GM12878 (cell line): ENCODE results near the gene RINT1. TPM values are rescaled to one million over a fixed set of nuclear protein-coding genes. Genes with fewer than 3 reads are reported as not detected.

Experiments
- ATAC-seq: fragments of 200-7000 bp; cut with Tn5 transposase; 3 replicates; pipeline ENCODE4 v1.9.1; 2020; ENCODE audit warnings: mild to moderate bottlenecking, moderate library complexity
- BruUV-seq: library from RNA; stranded (reverse); fragments of 400-500 nt; replicated peaks from 2 replicates; lab custom pipeline; 2021; lab: Mats Ljungman, UMichigan
- CTCF ChIA-PET: fragments of 300-600 bp; sonication (Branson Sonifier 250); formaldehyde crosslinking; extraction: SDS; loops from one replicate; lab custom pipeline; 2021; ENCODE audit warnings: inconsistent platforms; lab: Yijun Ruan, JAX
- POLR2A ChIA-PET: fragments of 350-600 bp; formaldehyde crosslinking; extraction: SDS; loops from one replicate; lab custom pipeline; 2021; ENCODE audit warnings: inconsistent platforms; lab: Charles Lee
- RAD21 ChIA-PET: fragments of 300-600 bp; sonication (Branson Sonifier 250); formaldehyde crosslinking; loops from one replicate; lab custom pipeline; 2023; ENCODE audit warnings: antibody characterized with exemption; ENCODE audit not compliant: unreplicated experiment; lab: Charles Lee
- SMC1A ChIA-PET: fragments of 300-600 bp; sonication (Branson Sonifier 250); formaldehyde crosslinking; loops from one replicate; lab custom pipeline; 2023; ENCODE audit not compliant: unreplicated experiment, uncharacterized antibody; lab: Charles Lee
- DNase-seq: peaks from one replicate; pipeline ENCODE4 v3.0.0-alpha.2; 2011; ENCODE audit warnings: low read depth, low spot score
- FAIRE-seq: peaks from 3 replicates; lab custom pipeline; 2011; peaks lifted over from hg19 to GRCh38; lab: Jason Lieb, UNC
- H2AFZ ChIP-seq: 2 replicates; pipeline ENCODE4 v1.6.0; 2011; ENCODE audit warnings: low read depth, low read length, control low read depth; ENCODE audit not compliant: control insufficient read depth
- H3K27ac ChIP-seq: 2 replicates; pipeline ENCODE4 v1.5.1; 2011; ENCODE audit warnings: control low read depth; ENCODE audit not compliant: control insufficient read depth, insufficient read depth
- H3K27me3 ChIP-seq, 2 experiments: replicated peaks in 1 of 2; 2 replicates each; pipeline versions ENCODE4 v1.6.0 to v1.6.1; 2011; ENCODE audit warnings: low read length in 1 of 2; ENCODE audit not compliant: control insufficient read depth in 2 of 2, insufficient read depth in 2 of 2
- H3K36me3 ChIP-seq, 2 experiments: 2 replicates each; pipeline ENCODE4 v1.5.1; 2011; ENCODE audit warnings: low read length in 1 of 2; ENCODE audit not compliant: control insufficient read depth in 2 of 2, insufficient read depth in 2 of 2
- H3K4me1 ChIP-seq: 2 replicates; pipeline ENCODE4 v1.6.1; 2011; ENCODE audit warnings: mild to moderate bottlenecking, low read length, moderate library complexity, mixed read lengths; ENCODE audit not compliant: control insufficient read depth, insufficient read depth
- H3K4me2 ChIP-seq: 2 replicates; pipeline ENCODE4 v1.6.0; 2011; ENCODE audit warnings: control low read depth; ENCODE audit not compliant: control insufficient read depth, insufficient read depth
- H3K4me3 ChIP-seq: fragments of 200-600 bp; sonication (generic); 2 replicates; pipeline ENCODE4 v1.5.1; 2016
- H3K79me2 ChIP-seq: 2 replicates; pipeline ENCODE4 v1.6.0; 2011; ENCODE audit warnings: low read length; ENCODE audit not compliant: control insufficient read depth, insufficient read depth
- H3K9ac ChIP-seq: 2 replicates; pipeline ENCODE4 v1.8.0; 2011; ENCODE audit warnings: low read length, control low read depth, mixed read lengths; ENCODE audit not compliant: control insufficient read depth, insufficient read depth
- H3K9me3 ChIP-seq: replicated peaks from 3 replicates; pipeline ENCODE4 v1.5.1; 2011; ENCODE audit warnings: mild to moderate bottlenecking, low read length; ENCODE audit not compliant: control insufficient read depth, insufficient read depth
- H4K20me1 ChIP-seq: 2 replicates; pipeline ENCODE4 v1.6.0; 2011; ENCODE audit not compliant: control insufficient read depth, insufficient read depth
- ATF7 ChIP-seq: fragments of 450-650 bp; IDR thresholded peaks from 2 replicates; pipeline ENCODE4 v1.6.1; 2016; ENCODE audit warnings: low read depth, mild to moderate bottlenecking
- CHD1 ChIP-seq: IDR thresholded peaks from 2 replicates; pipeline ENCODE4 v1.6.1; 2012; ENCODE audit warnings: low read depth, low read length, improper control_type of control experiment
- CHD2 ChIP-seq: IDR thresholded peaks from 2 replicates; pipeline ENCODE4 v1.6.1; 2011; ENCODE audit warnings: low read depth, low read length, improper control_type of control experiment, borderline replicate concordance
- GABPA ChIP-seq: IDR thresholded peaks from 2 replicates; pipeline ENCODE4 v1.6.1; 2014; ENCODE audit warnings: antibody characterized with exemption, low read depth, mild to moderate bottlenecking, inconsistent platforms
- GATAD2B ChIP-seq: fragments of 450-650 bp; conservative IDR thresholded peaks from 2 replicates; pipeline ENCODE4 v1.6.1; 2017; ENCODE audit warnings: low read depth, mild to moderate bottlenecking, moderate library complexity
- HDGF ChIP-seq: fragments of 450-650 bp; IDR thresholded peaks from 2 replicates; pipeline ENCODE4 v1.6.1; 2016; ENCODE audit warnings: antibody characterized with exemption
- RBBP5 ChIP-seq: fragments of 200-600 bp; sonication (generic); conservative IDR thresholded peaks from 2 replicates; pipeline ENCODE4 v1.6.1; 2016
- SIX5 ChIP-seq: IDR thresholded peaks from 2 replicates; pipeline ENCODE4 v1.6.1; 2011; ENCODE audit warnings: mild to moderate bottlenecking, low read depth, low read length, moderate library complexity; ENCODE audit not compliant: severe bottlenecking
- SPI1 ChIP-seq: IDR thresholded peaks from 2 replicates; pipeline ENCODE4 v1.6.1; 2011; ENCODE audit warnings: low read depth, mild to moderate bottlenecking, low read length, moderate library complexity, borderline replicate concordance; ENCODE audit not compliant: insufficient read depth
- SREBF2 ChIP-seq: IDR thresholded peaks from 2 replicates; pipeline ENCODE4 v1.6.1; 2012; ENCODE audit warnings: mild to moderate bottlenecking, low read length
- STAT1 ChIP-seq: fragments of 450-650 bp; conservative IDR thresholded peaks from 2 replicates; pipeline ENCODE4 v1.6.1; 2014; ENCODE audit warnings: antibody characterized with exemption, mild to moderate bottlenecking
- SUZ12 ChIP-seq: fragments of 200-600 bp; sonication (generic); IDR thresholded peaks from one replicate; pipeline ENCODE4 v1.6.1; 2018; ENCODE audit warnings: antibody characterized with exemption, mild to moderate bottlenecking; ENCODE audit not compliant: unreplicated experiment
- WGBS: methylation state at CpG from one replicate; pipeline ENCODE4 v1.1.6; 2016; ENCODE audit warnings: low lambda C conversion rate; ENCODE audit not compliant: insufficient replicate concordance, insufficient coverage; ENCODE audit errors: missing lambda C conversion rate; 5-methylcytosine and 5-hydroxymethylcytosine counted together
- in situ Hi-C: fragments of 300-500 bp; cut with MboI; formaldehyde crosslinking; loops from 9 replicates; pipeline ENCODE4 v1.14.3; 2018; ENCODE audit warnings: mixed read lengths
- intact Hi-C: fragments of 100-400 bp; cut with micrococcal nuclease; formaldehyde crosslinking; loops from one replicate; pipeline ENCODE4 v1.14.2; 2022; ENCODE audit not compliant: unreplicated experiment
- polyA plus RNA-seq, 11 experiments: library from polyadenylated mRNA; depleted of rRNA in 4 of 11; unstranded in 6 of 11; stranded (reverse) in 5 of 11; fragments of >200 nt; fragmentation: Nextera tagmentation in 4 of 11; fragmentation: Illumina TruSeq in 1 of 11; extraction: Ambion mirVana in 4 of 11; extraction: Trizol in 1 of 11; gene quantifications; 1 replicate in 1 of 11; 2 replicates in 10 of 11; pipeline versions ENCODE4 v1.2.1 to v1.2.3, GENCODE V29; 2011 to 2016; ENCODE audit warnings: inconsistent platforms in 2 of 11, missing spikeins in 2 of 11, low read depth in 1 of 11
- total RNA-seq, 4 experiments: library from RNA; depleted of rRNA in 3 of 4; stranded (reverse); fragments of >200 nt in 3 of 4; fragmentation: Illumina TruSeq in 1 of 4; extraction: Trizol in 1 of 4; gene quantifications; 2 replicates each; pipeline versions ENCODE4 v1.2.1 to v1.2.3, GENCODE V29; 2013 to 2021
- TF ChIP-seq, protein P1 (sequence below): IDR thresholded peaks from 2 replicates; pipeline ENCODE4 v1.6.1; 2012; ENCODE audit warnings: low read depth, low read length, improper control_type of control experiment
- TF ChIP-seq, protein P2 (sequence below): IDR thresholded peaks from 2 replicates; pipeline ENCODE4 v1.6.1; 2012; ENCODE audit warnings: low read depth, low read length, improper control_type of control experiment
- TF ChIP-seq, protein P3 (sequence below): IDR thresholded peaks from 2 replicates; pipeline ENCODE4 v1.6.1; 2012; ENCODE audit warnings: improper control_type of control experiment, low read depth, low read length; ENCODE audit not compliant: insufficient replicate concordance
- TF ChIP-seq, protein P4 (sequence below): fragments of 450-650 bp; IDR thresholded peaks from 2 replicates; pipeline ENCODE4 v1.6.1; 2016; ENCODE audit warnings: mild to moderate bottlenecking

RINT1 gene
- total and polyA plus RNA-seq, 10 of the 15 experiments (the other 5 are each of a cell fraction or from before 2014, with no cell fraction given) = 6.7 to 32.3 (median 17.3) TPM

DNA sequence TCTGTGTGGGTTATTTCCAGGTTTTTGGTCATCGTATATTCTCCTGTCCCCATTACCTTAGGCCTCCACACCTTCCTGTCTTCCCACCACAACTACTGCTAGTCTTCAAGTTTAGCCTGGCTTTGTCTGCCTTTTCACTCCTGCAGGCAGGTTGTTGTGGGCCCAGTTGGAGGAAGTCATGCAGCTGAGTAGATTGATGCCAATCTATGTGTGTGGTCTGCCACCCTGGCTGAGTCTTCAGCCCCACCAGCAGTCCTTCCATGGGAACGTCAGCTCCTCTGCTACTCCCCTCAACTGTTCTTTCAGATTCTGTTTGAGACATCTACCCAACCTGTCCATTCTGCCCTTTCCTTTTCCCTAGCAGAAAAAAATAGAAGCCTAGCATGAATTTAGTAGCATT lies 6.3 kb downstream of the RINT1 start:
- peaks cover 3 to 18% of the 10 kb centered on the region in 2 experiments for H3K36me3 ChIP-seq

More for the DNA sequence above, 6.3 kb downstream of the RINT1 start:
- Histone ChIP-seq H3K4me1 (peaks cover 2% of the 10 kb centered on the region), H2AFZ (no peak overlapping the region), H3K79me2 (peaks cover 5% of the 10 kb centered on the region), H3K4me2 (no peak overlapping the region), H3K9me3 (no peaks in the 10 kb centered on the region)
- ChIA-PET SMC1A (no interaction called here), POLR2A (no interaction called here), RAD21 (no interaction called here)
- DNase-seq = no peak
- no TSS peak for BruUV-seq
- intact Hi-C loops = no loop called here
- no peak for ATAC-seq
- TF ChIP-seq CHD2 = no peak
- no peak for TF ChIP-seq HDGF
- TF ChIP-seq, protein P1, sequence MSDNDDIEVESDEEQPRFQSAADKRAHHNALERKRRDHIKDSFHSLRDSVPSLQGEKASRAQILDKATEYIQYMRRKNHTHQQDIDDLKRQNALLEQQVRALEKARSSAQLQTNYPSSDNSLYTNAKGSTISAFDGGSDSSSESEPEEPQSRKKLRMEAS = no peak
- no peak for TF ChIP-seq RBBP5
- TF ChIP-seq CHD1 = no peak
- TF ChIP-seq SREBF2 = no peak
- TF ChIP-seq SIX5 = no peak
- no peak for TF ChIP-seq ATF7
- TF ChIP-seq GABPA = no peak
- TF ChIP-seq, protein P2, sequence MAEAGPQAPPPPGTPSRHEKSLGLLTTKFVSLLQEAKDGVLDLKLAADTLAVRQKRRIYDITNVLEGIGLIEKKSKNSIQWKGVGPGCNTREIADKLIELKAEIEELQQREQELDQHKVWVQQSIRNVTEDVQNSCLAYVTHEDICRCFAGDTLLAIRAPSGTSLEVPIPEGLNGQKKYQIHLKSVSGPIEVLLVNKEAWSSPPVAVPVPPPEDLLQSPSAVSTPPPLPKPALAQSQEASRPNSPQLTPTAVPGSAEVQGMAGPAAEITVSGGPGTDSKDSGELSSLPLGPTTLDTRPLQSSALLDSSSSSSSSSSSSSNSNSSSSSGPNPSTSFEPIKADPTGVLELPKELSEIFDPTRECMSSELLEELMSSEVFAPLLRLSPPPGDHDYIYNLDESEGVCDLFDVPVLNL = no peak
- TF ChIP-seq, protein P3, sequence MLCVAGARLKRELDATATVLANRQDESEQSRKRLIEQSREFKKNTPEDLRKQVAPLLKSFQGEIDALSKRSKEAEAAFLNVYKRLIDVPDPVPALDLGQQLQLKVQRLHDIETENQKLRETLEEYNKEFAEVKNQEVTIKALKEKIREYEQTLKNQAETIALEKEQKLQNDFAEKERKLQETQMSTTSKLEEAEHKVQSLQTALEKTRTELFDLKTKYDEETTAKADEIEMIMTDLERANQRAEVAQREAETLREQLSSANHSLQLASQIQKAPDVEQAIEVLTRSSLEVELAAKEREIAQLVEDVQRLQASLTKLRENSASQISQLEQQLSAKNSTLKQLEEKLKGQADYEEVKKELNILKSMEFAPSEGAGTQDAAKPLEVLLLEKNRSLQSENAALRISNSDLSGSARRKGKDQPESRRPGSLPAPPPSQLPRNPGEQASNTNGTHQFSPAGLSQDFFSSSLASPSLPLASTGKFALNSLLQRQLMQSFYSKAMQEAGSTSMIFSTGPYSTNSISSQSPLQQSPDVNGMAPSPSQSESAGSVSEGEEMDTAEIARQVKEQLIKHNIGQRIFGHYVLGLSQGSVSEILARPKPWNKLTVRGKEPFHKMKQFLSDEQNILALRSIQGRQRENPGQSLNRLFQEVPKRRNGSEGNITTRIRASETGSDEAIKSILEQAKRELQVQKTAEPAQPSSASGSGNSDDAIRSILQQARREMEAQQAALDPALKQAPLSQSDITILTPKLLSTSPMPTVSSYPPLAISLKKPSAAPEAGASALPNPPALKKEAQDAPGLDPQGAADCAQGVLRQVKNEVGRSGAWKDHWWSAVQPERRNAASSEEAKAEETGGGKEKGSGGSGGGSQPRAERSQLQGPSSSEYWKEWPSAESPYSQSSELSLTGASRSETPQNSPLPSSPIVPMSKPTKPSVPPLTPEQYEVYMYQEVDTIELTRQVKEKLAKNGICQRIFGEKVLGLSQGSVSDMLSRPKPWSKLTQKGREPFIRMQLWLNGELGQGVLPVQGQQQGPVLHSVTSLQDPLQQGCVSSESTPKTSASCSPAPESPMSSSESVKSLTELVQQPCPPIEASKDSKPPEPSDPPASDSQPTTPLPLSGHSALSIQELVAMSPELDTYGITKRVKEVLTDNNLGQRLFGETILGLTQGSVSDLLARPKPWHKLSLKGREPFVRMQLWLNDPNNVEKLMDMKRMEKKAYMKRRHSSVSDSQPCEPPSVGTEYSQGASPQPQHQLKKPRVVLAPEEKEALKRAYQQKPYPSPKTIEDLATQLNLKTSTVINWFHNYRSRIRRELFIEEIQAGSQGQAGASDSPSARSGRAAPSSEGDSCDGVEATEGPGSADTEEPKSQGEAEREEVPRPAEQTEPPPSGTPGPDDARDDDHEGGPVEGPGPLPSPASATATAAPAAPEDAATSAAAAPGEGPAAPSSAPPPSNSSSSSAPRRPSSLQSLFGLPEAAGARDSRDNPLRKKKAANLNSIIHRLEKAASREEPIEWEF = no peak
- no peak for TF ChIP-seq SUZ12
- TF ChIP-seq SPI1 = no peak
- TF ChIP-seq, protein P4, sequence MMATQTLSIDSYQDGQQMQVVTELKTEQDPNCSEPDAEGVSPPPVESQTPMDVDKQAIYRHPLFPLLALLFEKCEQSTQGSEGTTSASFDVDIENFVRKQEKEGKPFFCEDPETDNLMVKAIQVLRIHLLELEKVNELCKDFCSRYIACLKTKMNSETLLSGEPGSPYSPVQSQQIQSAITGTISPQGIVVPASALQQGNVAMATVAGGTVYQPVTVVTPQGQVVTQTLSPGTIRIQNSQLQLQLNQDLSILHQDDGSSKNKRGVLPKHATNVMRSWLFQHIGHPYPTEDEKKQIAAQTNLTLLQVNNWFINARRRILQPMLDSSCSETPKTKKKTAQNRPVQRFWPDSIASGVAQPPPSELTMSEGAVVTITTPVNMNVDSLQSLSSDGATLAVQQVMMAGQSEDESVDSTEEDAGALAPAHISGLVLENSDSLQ = no peak
- TF ChIP-seq GATAD2B = no peak
- no peak for TF ChIP-seq STAT1
- TF ChIP-seq, all 136 proteins: peak for 0
- H3K27ac ChIP-seq = no peak overlapping the region
- H3K27me3 ChIP-seq = no peaks in the 10 kb centered on the region
- no peaks in the 10 kb centered on the region for H4K20me1 ChIP-seq
- H3K4me3 ChIP-seq = no peak overlapping the region
- CTCF ChIA-PET = interaction anchor here (1.0 kb wide), 1 partner anchor 9 kb away, joined by 3 read pairs; no protein-coding TSS in a partner anchor
- no peak for FAIRE-seq
- in situ Hi-C loops = no loop called here
- WGBS = 31% methylated on average over 2 of the region's 2 CpGs
- no peak overlapping the region for H3K9ac ChIP-seq
